Tibial artery (tissue), 4 donors: ENCODE data around the gene FRRS1.

ENCODE experiments used
- DNase-seq, 2 donors: peaks; one replicate each; pipeline ENCODE4 v3.0.0-alpha.2; 2019
- H3K27ac ChIP-seq, 2 donors: fragments of 200-600 bp; sonication (generic) in 1 of 2; 1 replicate in 1 of 2; 2 replicates in 1 of 2; pipeline ENCODE4 v1.5.1; 2018 to 2019; ENCODE audit warnings: mild to moderate bottlenecking in 1 of 2
- H3K27me3 ChIP-seq, 2 donors: fragments of 200-600 bp; sonication (generic) in 1 of 2; one replicate each; pipeline versions ENCODE4 v1.5.1 to v1.6.0; 2016 to 2019
- H3K36me3 ChIP-seq, 3 donors: fragments of 200-600 bp; sonication (generic) in 2 of 3; one replicate each; pipeline ENCODE4 v1.5.1; 2016 to 2019; ENCODE audit warnings: mild to moderate bottlenecking in 2 of 3
- H3K4me1 ChIP-seq, 4 donors: fragments of 200-600 bp; sonication (generic) in 2 of 4; 1 replicate in 3 of 4; 2 replicates in 1 of 4; pipeline ENCODE4 v1.5.1; 2016 to 2019
- H3K4me3 ChIP-seq, 2 donors: fragments of 200-600 bp; sonication (generic) in 1 of 2; 1 replicate in 1 of 2; 2 replicates in 1 of 2; pipeline ENCODE4 v1.5.1; 2018 to 2019; ENCODE audit warnings: mild to moderate bottlenecking in 2 of 2
- H3K9me3 ChIP-seq, 3 donors: fragments of 200-600 bp; sonication (generic) in 1 of 3; one replicate each; pipeline ENCODE4 v1.5.1; 2016 to 2019
- CTCF ChIP-seq, 2 experiments: fragments of 200-600 bp in 1 of 2; fragments of 450-650 bp in 1 of 2; IDR thresholded peaks; one replicate each; pipeline ENCODE4 v1.5.1; 2017 to 2019; ENCODE audit warnings: antibody characterized with exemption in 2 of 2, mild to moderate bottlenecking in 1 of 2, moderate library complexity in 1 of 2
- intact Hi-C: fragments of 100-400 bp; cut with DNase I; formaldehyde crosslinking; loops from one replicate; pipeline ENCODE4 v1.15.0; 2023; ENCODE audit warnings: low total_unique reads

Gene FRRS1

GRCh38 chr1:99660496-99660895 is 105.9 kb downstream of the FRRS1 start:
- peak overlapping the region in 1 of 2 donors; percentile 7 for H3K27ac ChIP-seq
- intact Hi-C loops, result no loop called here
- no peaks in the 10 kb centered on the region for H3K9me3 ChIP-seq
- no peak for TF ChIP-seq CTCF (IDR thresholded peaks at IDR 0.05)
- no peaks in the 10 kb centered on the region for H3K27me3 ChIP-seq
- H3K4me1 ChIP-seq, result peaks cover 0 to 6% (median 2%) of the 10 kb centered on the region in 4 donors
- H3K36me3 ChIP-seq, result no peaks in the 10 kb centered on the region
- H3K4me3 ChIP-seq, result no peak overlapping the region
- DNase-seq, result no peak

GRCh38 chr1:99659755-99660210 is 106.7 kb downstream of the FRRS1 start:
- Histone ChIP-seq H3K4me3 (no peak overlapping the region), H3K9me3 (no peaks in the 10 kb centered on the region), H3K27me3 (no peaks in the 10 kb centered on the region), H3K4me1 (peaks cover 0 to 6% (median 2%) of the 10 kb centered on the region in 4 donors), H3K36me3 (no peaks in the 10 kb centered on the region), H3K27ac (peak overlapping the region in 1 of 2 donors; percentile 7)
- no peak for DNase-seq
- intact Hi-C loops, result no loop called here
- no peak for TF ChIP-seq CTCF (IDR thresholded peaks at IDR 0.05)
